NCI-H2196 treated with DMSO at 0.1 percent for 48 hours (cell line): ENCODE data around the gene ROGDI.
"Not testable (repeated sequence)": the region's sequence is repeated elsewhere in the genome, so short reads cannot be mapped to it uniquely, and the experiment has no call there.

ENCODE experiments used
- DNase-seq: peaks from one replicate; lab custom pipeline; 2025; ENCODE audit not compliant: unreplicated experiment; lab: John Stamatoyannopoulos, UW

The ROGDI gene

GRCh38 chr16:4792951-4793513 lies 9.4 kb downstream of the ROGDI start:
- no peak for DNase-seq

- no peak for DNase-seq
Measured at GRCh38 chr16:4790871-4791270, 11.6 kb downstream of the ROGDI start.

GRCh38 chr16:4790261-4790660 lies 12.2 kb downstream of the ROGDI start:
- DNase-seq = no peak

GRCh38 chr16:4788910-4789309 lies 13.5 kb downstream of the ROGDI start:
- DNase-seq = no peak

- DNase-seq = no peak
Measured at GRCh38 chr16:4788489-4788889, 13.9 kb downstream of the ROGDI start.

- DNase-seq = no peak
Measured at GRCh38 chr16:4787627-4788482, 14.6 kb downstream of the ROGDI start, which contains the start of gene SEPTIN12. Gene SEPTIN12 (minus strand): TSS chr16:4788345. CDS start chr16:4787645, 700 bp downstream.

GRCh38 chr16:4787068-4787467 lies 15.4 kb downstream of the ROGDI start:
- no peak for DNase-seq

- no peak for DNase-seq
Measured at GRCh38 chr16:4785758-4786433, 16.5 kb downstream of the ROGDI start.

GRCh38 chr16:4784444-4784987 lies 17.9 kb downstream of the ROGDI start:
- not testable (repeated sequence) for DNase-seq

GRCh38 chr16:4783951-4784336 lies 18.5 kb downstream of the ROGDI start:
- no peak for DNase-seq

GRCh38 chr16:4783251-4783950 lies 19.0 kb downstream of the ROGDI start:
- no peak for DNase-seq

- DNase-seq = no peak
Measured at GRCh38 chr16:4780235-4780634, 22.2 kb downstream of the ROGDI start.

- no peak for DNase-seq
Measured at GRCh38 chr16:4778050-4778392, 24.4 kb downstream of the ROGDI start.

GRCh38 chr16:4777339-4778049 lies 24.9 kb downstream of the ROGDI start:
- DNase-seq = no peak

GRCh38 chr16:4776141-4776705 lies 26.2 kb downstream of the ROGDI start:
- DNase-seq = no peak

GRCh38 chr16:4775005-4775404 lies 27.4 kb downstream of the ROGDI start:
- DNase-seq = no peak

GRCh38 chr16:4772351-4772750 lies 30.1 kb downstream of the ROGDI start:
- DNase-seq = no peak

GRCh38 chr16:4771646-4772045 lies 30.8 kb downstream of the ROGDI start:
- DNase-seq = no peak

GRCh38 chr16:4769306-4769638 lies 33.2 kb downstream of the ROGDI start:
- no peak for DNase-seq

GRCh38 chr16:4768549-4769305 lies 33.7 kb downstream of the ROGDI start:
- peak; percentile 91 for DNase-seq
